GM19351 (cell line): ENCODE measurements around the gene S100A13.

ENCODE experiments used
- ATAC-seq: cut with Tn5 transposase; IDR thresholded peaks from one replicate; pipeline ENCODE4 v1.9.1; 2021; ENCODE audit warnings: mild to moderate bottlenecking, moderate library complexity; ENCODE audit not compliant: unreplicated experiment

The S100A13 gene

GRCh38 chr1:153627715-153628626 lies 666 bp upstream of the S100A13 start, which contains the start of gene S100A1:
S100A1 (plus strand) TSS chr1:153628434; CDS start chr1:153630522, 2,088 bp downstream.
- ATAC-seq = no peak

- no peak for ATAC-seq
Measured at GRCh38 chr1:153626477-153626903, 815 bp downstream of the S100A13 start.

- no peak for ATAC-seq
Measured at GRCh38 chr1:153624965-153625611, 2.2 kb downstream of the S100A13 start.

GRCh38 chr1:153623101-153623500 lies 4.2 kb downstream of the S100A13 start:
- ATAC-seq = no peak

GRCh38 chr1:153619171-153619570 lies 8.1 kb downstream of the S100A13 start:
- ATAC-seq = no peak

GRCh38 chr1:153617663-153618062 lies 9.6 kb downstream of the S100A13 start:
- ATAC-seq = peak; percentile 77

- no peak for ATAC-seq
Measured at GRCh38 chr1:153616917-153617311, 10.4 kb downstream of the S100A13 start.

GRCh38 chr1:153616144-153616916 lies 11.0 kb downstream of the S100A13 start, which contains the start of gene S100A14:
S100A14 (minus strand) TSS chr1:153616325; CDS start chr1:153615858, 467 bp downstream.
- ATAC-seq = no peak

- no peak for ATAC-seq
Measured at GRCh38 chr1:153615406-153615805, 11.9 kb downstream of the S100A13 start.

GRCh38 chr1:153614906-153615305 lies 12.4 kb downstream of the S100A13 start:
- no peak for ATAC-seq

- ATAC-seq = no peak
Measured at GRCh38 chr1:153614189-153614900, 13.0 kb downstream of the S100A13 start.

GRCh38 chr1:153613406-153613805 lies 13.9 kb downstream of the S100A13 start:
- no peak for ATAC-seq

- no peak for ATAC-seq
Measured at GRCh38 chr1:153612755-153613331, 14.5 kb downstream of the S100A13 start, which contains the start of gene S100A16. S100A16 (minus strand) TSS chr1:153613137; CDS start chr1:153608151, 4,986 bp downstream.

- ATAC-seq = no peak
Measured at GRCh38 chr1:153612111-153612754, 15.1 kb downstream of the S100A13 start.

GRCh38 chr1:153611356-153611755 lies 15.9 kb downstream of the S100A13 start:
- ATAC-seq = no peak

GRCh38 chr1:153610811-153611301 lies 16.4 kb downstream of the S100A13 start:
- ATAC-seq = no peak

- no peak for ATAC-seq
Measured at GRCh38 chr1:153610334-153610733, 17.0 kb downstream of the S100A13 start.

- no peak for ATAC-seq
Measured at GRCh38 chr1:153609585-153609907, 17.8 kb downstream of the S100A13 start.
